WTC11 (cell line): ENCODE results near the gene PDCD1. TPM values are rescaled to one million over a fixed set of nuclear protein-coding genes. Genes with fewer than 3 reads are reported as not detected.

Experiments
- ATAC-seq: fragments of 200-7000 bp; cut with Tn5 transposase; 2 replicates; pipeline ENCODE4 v1.10.0; 2021; ENCODE audit warnings: mild to moderate bottlenecking, moderate library complexity
- CTCF ChIA-PET: fragments of 300-600 bp; sonication (Branson Sonifier 250); formaldehyde crosslinking; loops from one replicate; lab custom pipeline; 2021; ENCODE audit warnings: antibody characterized with exemption; lab: Charles Lee
- POLR2A ChIA-PET: fragments of 350-600 bp; sonication (Branson Sonifier 250); formaldehyde crosslinking; loops from one replicate; lab custom pipeline; 2021; ENCODE audit warnings: antibody characterized with exemption; lab: Charles Lee
- DNase-seq: peaks from one replicate; pipeline ENCODE4 v3.0.0; 2021; ENCODE audit warnings: low spot score
- H3K27ac Mint-ChIP-seq: 2 replicates; pipeline ENCODE4 v1.8.0; 2021; ENCODE audit warnings: mixed read lengths
- H3K27me3 Mint-ChIP-seq: 2 replicates; pipeline ENCODE4 v1.8.0; 2021; ENCODE audit warnings: low read depth, mild to moderate bottlenecking, moderate library complexity, mixed read lengths
- H3K36me3 Mint-ChIP-seq: 2 replicates; pipeline ENCODE4 v1.8.0; 2021; ENCODE audit warnings: mixed read lengths
- H3K4me1 Mint-ChIP-seq: 2 replicates; pipeline ENCODE4 v1.8.0; 2022; ENCODE audit warnings: mixed read lengths
- H3K4me3 Mint-ChIP-seq: 2 replicates; pipeline ENCODE4 v1.8.0; 2021; ENCODE audit warnings: mild to moderate bottlenecking, moderate library complexity, mixed read lengths
- H3K9me3 Mint-ChIP-seq: 2 replicates; pipeline ENCODE4 v1.8.0; 2021; ENCODE audit warnings: mixed read lengths
- CDX4 ChIP-seq: fragments of 250-450 bp; sonication (Bioruptor Pico); IDR thresholded peaks from 2 replicates; pipeline ENCODE4 v1.9.0; 2021; ENCODE audit warnings: moderate library complexity, mild to moderate bottlenecking, inconsistent platforms, borderline replicate concordance
- CREB1 ChIP-seq: sonication (generic); formaldehyde crosslinking; IDR thresholded peaks from 2 replicates; pipeline ENCODE4 v1.8.0; 2023; ENCODE audit warnings: mild to moderate bottlenecking, missing genetic modification reagents
- EMX1 ChIP-seq: fragments of 250-450 bp; sonication (Bioruptor Pico); IDR thresholded peaks from 2 replicates; pipeline ENCODE4 v1.8.0; 2021; ENCODE audit warnings: mild to moderate bottlenecking
- FOXK1 ChIP-seq: sonication (generic); formaldehyde crosslinking; IDR thresholded peaks from 2 replicates; pipeline ENCODE4 v1.8.0; 2022; ENCODE audit warnings: mild to moderate bottlenecking, moderate library complexity, missing genetic modification reagents
- GABPB1 ChIP-seq: sonication (generic); formaldehyde crosslinking; IDR thresholded peaks from 2 replicates; pipeline ENCODE4 v1.8.1; 2023; ENCODE audit warnings: mild to moderate bottlenecking, missing genetic modification reagents
- GRHL2 ChIP-seq: fragments of 250-450 bp; sonication (Bioruptor Pico); IDR thresholded peaks from 2 replicates; pipeline ENCODE4 v1.8.0; 2022; ENCODE audit warnings: mild to moderate bottlenecking, moderate library complexity; ENCODE audit not compliant: insufficient replicate concordance, severe bottlenecking
- GTF2I ChIP-seq: fragments of 250-450 bp; sonication (Bioruptor Pico); conservative IDR thresholded peaks from 2 replicates; pipeline ENCODE4 v1.4.0; 2021; ENCODE audit warnings: mild to moderate bottlenecking
- NFATC4 ChIP-seq: fragments of 250-450 bp; sonication (Bioruptor Pico); IDR thresholded peaks from 2 replicates; pipeline ENCODE4 v1.9.0; 2021; ENCODE audit warnings: mild to moderate bottlenecking
- NFE2L1 ChIP-seq: sonication (generic); formaldehyde crosslinking; IDR thresholded peaks from 2 replicates; pipeline ENCODE4 v1.8.1; 2023; ENCODE audit warnings: missing genetic modification reagents
- NR3C1 ChIP-seq: sonication (generic); formaldehyde crosslinking; conservative IDR thresholded peaks from 2 replicates; pipeline ENCODE4 v1.8.1; 2023; ENCODE audit warnings: low read depth, mild to moderate bottlenecking, missing genetic modification reagents
- PRRX2 ChIP-seq: fragments of 250-450 bp; sonication (Bioruptor Pico); IDR thresholded peaks from 2 replicates; pipeline ENCODE4 v1.8.0; 2021; ENCODE audit warnings: mild to moderate bottlenecking
- ZNF219 ChIP-seq: sonication (generic); formaldehyde crosslinking; IDR thresholded peaks from 2 replicates; pipeline ENCODE4 v1.8.0; 2023; ENCODE audit warnings: missing genetic modification reagents, mild to moderate bottlenecking, borderline replicate concordance
- ZNF396 ChIP-seq: fragments of 250-450 bp; sonication (Bioruptor Pico); IDR thresholded peaks from 2 replicates; pipeline ENCODE4 v1.8.0; 2021; ENCODE audit warnings: mild to moderate bottlenecking, moderate library complexity, borderline replicate concordance
- ZNF423 ChIP-seq: fragments of 250-450 bp; sonication (Bioruptor Pico); IDR thresholded peaks from 2 replicates; pipeline ENCODE4 v2.1.2; 2022; ENCODE audit warnings: mild to moderate bottlenecking, moderate library complexity
- total RNA-seq: library from RNA; stranded (reverse); gene quantifications from 3 replicates; pipeline ENCODE4 v1.2.3, GENCODE V29; 2021
- TF ChIP-seq, protein P1 (sequence below): sonication (generic); formaldehyde crosslinking; IDR thresholded peaks from 2 replicates; pipeline ENCODE4 v1.8.1; 2023; ENCODE audit warnings: mild to moderate bottlenecking, missing genetic modification reagents, borderline replicate concordance
- TF ChIP-seq, protein P2 (sequence below): sonication (generic); formaldehyde crosslinking; IDR thresholded peaks from 2 replicates; pipeline ENCODE4 v1.8.1; 2023; ENCODE audit warnings: mild to moderate bottlenecking, moderate library complexity, missing genetic modification reagents
- TF ChIP-seq, protein P3 (sequence below): sonication (generic); formaldehyde crosslinking; IDR thresholded peaks from 2 replicates; pipeline ENCODE4 v1.8.0; 2023; ENCODE audit warnings: mild to moderate bottlenecking, missing genetic modification reagents
- TF ChIP-seq, protein P4 (sequence below): fragments of 250-450 bp; sonication (Bioruptor Pico); IDR thresholded peaks from 2 replicates; pipeline ENCODE4 v1.9.0; 2021; ENCODE audit warnings: mild to moderate bottlenecking

The PDCD1 gene
- total RNA-seq, 1 experiment from 2014 or later, result 0.52 TPM

- H3K27me3 Mint-ChIP-seq, result no peaks in the 10 kb centered on the region
- H3K4me1 Mint-ChIP-seq, result peaks cover 6% of the 10 kb centered on the region; the same call in 1 of the 2 replicates
- no peak overlapping the region for H3K4me3 Mint-ChIP-seq
- H3K36me3 Mint-ChIP-seq, result no peaks in the 10 kb centered on the region
- no peak for ATAC-seq
- POLR2A ChIA-PET, result no interaction called here
- no peak for DNase-seq
- no peak overlapping the region for H3K27ac Mint-ChIP-seq
- TF ChIP-seq FOXK1, result no peak
- H3K9me3 Mint-ChIP-seq, result no peaks in the 10 kb centered on the region
- CTCF ChIA-PET, result no interaction called here
Measured at GRCh38 chr2:241857041-241857541, 1.6 kb downstream of the PDCD1 start.

- H3K4me1 Mint-ChIP-seq, result 0 out of 2 replicates have a peak, but pooled peaks cover 4% of the 10 kb centered on the region
- H3K27ac Mint-ChIP-seq, result no peak overlapping the region
- TF ChIP-seq NFATC4 (CRISPR knock-in tag), result no peak
- no peak for TF ChIP-seq NR3C1 (CRISPR knock-in tag)
- TF ChIP-seq EMX1 (CRISPR knock-in tag), result no peak
- TF ChIP-seq FOXK1, result no peak
- TF ChIP-seq ZNF423 (CRISPR knock-in tag), result no peak
- no peak for TF ChIP-seq GABPB1 (CRISPR knock-in tag)
- TF ChIP-seq, protein P1, sequence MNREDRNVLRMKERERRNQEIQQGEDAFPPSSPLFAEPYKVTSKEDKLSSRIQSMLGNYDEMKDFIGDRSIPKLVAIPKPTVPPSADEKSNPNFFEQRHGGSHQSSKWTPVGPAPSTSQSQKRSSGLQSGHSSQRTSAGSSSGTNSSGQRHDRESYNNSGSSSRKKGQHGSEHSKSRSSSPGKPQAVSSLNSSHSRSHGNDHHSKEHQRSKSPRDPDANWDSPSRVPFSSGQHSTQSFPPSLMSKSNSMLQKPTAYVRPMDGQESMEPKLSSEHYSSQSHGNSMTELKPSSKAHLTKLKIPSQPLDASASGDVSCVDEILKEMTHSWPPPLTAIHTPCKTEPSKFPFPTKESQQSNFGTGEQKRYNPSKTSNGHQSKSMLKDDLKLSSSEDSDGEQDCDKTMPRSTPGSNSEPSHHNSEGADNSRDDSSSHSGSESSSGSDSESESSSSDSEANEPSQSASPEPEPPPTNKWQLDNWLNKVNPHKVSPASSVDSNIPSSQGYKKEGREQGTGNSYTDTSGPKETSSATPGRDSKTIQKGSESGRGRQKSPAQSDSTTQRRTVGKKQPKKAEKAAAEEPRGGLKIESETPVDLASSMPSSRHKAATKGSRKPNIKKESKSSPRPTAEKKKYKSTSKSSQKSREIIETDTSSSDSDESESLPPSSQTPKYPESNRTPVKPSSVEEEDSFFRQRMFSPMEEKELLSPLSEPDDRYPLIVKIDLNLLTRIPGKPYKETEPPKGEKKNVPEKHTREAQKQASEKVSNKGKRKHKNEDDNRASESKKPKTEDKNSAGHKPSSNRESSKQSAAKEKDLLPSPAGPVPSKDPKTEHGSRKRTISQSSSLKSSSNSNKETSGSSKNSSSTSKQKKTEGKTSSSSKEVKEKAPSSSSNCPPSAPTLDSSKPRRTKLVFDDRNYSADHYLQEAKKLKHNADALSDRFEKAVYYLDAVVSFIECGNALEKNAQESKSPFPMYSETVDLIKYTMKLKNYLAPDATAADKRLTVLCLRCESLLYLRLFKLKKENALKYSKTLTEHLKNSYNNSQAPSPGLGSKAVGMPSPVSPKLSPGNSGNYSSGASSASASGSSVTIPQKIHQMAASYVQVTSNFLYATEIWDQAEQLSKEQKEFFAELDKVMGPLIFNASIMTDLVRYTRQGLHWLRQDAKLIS (CRISPR knock-in tag), result no peak
- DNase-seq (no peak), ATAC-seq (no peak)
- POLR2A ChIA-PET, result no interaction called here
- CTCF ChIA-PET, result no interaction called here
- no peaks in the 10 kb centered on the region for H3K9me3 Mint-ChIP-seq
- H3K27me3 Mint-ChIP-seq, result no peaks in the 10 kb centered on the region
- no peak overlapping the region for H3K4me3 Mint-ChIP-seq
- H3K36me3 Mint-ChIP-seq, result no peaks in the 10 kb centered on the region
Measured at GRCh38 chr2:241855888-241856422, 2.7 kb downstream of the PDCD1 start.

DNA sequence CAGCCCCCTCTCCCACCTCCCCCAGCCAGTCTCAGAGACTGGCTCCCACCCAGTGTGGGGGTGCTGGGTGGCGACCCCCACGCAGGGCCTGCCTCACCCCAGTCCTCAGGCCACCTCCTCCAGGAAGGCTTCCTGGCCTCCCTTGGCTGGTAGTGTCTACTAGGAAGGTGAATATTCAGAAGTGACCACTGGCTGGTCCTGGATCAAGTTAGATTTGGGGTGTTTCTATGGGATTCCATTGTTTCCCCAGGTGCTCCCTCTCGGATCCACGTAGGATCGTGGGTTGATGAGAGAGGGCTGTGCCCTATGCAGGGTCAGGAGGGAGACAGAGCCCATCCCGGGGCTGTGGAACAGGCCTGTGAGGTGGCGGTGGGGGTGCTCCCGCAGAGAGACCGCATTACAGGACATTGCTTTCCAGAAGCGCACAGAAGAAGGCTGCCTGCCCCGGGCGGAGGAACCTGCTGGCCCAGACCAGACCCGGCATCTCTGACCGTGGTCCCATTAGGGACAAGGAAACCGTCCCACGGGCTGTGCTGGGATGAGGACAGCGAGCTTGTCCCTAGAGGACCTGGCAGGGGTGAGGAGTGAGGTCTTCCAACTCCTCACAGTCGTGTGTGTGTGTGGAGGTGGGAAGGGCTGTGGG, 3.3 kb downstream of the PDCD1 start:
- Mint-ChIP-seq H3K4me3 (no peak overlapping the region), H3K27me3 (no peaks in the 10 kb centered on the region), H3K9me3 (no peaks in the 10 kb centered on the region), H3K4me1 (0 out of 2 replicates have a peak, but pooled peaks cover 4% of the 10 kb centered on the region), H3K36me3 (no peaks in the 10 kb centered on the region), H3K27ac (no peak overlapping the region)
- DNase-seq (peak; percentile 16), ATAC-seq (no peak)
- CTCF ChIA-PET, result no interaction called here
- POLR2A ChIA-PET, result no interaction called here
- TF ChIP-seq ZNF219 (no peak), GRHL2 (CRISPR knock-in tag) (no peak), ZNF396 (no peak), GTF2I (CRISPR knock-in tag) (no peak), ZNF423 (CRISPR knock-in tag) (no peak), NFE2L1 (CRISPR knock-in tag) (no peak), CDX4 (CRISPR knock-in tag) (no peak), PRRX2 (CRISPR knock-in tag) (no peak), CREB1 (CRISPR knock-in tag) (no peak)
- TF ChIP-seq, protein P2, sequence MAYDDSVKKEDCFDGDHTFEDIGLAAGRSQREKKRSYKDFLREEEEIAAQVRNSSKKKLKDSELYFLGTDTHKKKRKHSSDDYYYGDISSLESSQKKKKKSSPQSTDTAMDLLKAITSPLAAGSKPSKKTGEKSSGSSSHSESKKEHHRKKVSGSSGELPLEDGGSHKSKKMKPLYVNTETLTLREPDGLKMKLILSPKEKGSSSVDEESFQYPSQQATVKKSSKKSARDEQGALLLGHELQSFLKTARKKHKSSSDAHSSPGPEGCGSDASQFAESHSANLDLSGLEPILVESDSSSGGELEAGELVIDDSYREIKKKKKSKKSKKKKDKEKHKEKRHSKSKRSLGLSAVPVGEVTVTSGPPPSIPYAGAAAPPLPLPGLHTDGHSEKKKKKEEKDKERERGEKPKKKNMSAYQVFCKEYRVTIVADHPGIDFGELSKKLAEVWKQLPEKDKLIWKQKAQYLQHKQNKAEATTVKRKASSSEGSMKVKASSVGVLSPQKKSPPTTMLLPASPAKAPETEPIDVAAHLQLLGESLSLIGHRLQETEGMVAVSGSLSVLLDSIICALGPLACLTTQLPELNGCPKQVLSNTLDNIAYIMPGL (CRISPR knock-in tag), result no peak
- TF ChIP-seq, protein P3, sequence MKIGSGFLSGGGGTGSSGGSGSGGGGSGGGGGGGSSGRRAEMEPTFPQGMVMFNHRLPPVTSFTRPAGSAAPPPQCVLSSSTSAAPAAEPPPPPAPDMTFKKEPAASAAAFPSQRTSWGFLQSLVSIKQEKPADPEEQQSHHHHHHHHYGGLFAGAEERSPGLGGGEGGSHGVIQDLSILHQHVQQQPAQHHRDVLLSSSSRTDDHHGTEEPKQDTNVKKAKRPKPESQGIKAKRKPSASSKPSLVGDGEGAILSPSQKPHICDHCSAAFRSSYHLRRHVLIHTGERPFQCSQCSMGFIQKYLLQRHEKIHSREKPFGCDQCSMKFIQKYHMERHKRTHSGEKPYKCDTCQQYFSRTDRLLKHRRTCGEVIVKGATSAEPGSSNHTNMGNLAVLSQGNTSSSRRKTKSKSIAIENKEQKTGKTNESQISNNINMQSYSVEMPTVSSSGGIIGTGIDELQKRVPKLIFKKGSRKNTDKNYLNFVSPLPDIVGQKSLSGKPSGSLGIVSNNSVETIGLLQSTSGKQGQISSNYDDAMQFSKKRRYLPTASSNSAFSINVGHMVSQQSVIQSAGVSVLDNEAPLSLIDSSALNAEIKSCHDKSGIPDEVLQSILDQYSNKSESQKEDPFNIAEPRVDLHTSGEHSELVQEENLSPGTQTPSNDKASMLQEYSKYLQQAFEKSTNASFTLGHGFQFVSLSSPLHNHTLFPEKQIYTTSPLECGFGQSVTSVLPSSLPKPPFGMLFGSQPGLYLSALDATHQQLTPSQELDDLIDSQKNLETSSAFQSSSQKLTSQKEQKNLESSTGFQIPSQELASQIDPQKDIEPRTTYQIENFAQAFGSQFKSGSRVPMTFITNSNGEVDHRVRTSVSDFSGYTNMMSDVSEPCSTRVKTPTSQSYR (CRISPR knock-in tag), result no peak
- TF ChIP-seq, protein P4, sequence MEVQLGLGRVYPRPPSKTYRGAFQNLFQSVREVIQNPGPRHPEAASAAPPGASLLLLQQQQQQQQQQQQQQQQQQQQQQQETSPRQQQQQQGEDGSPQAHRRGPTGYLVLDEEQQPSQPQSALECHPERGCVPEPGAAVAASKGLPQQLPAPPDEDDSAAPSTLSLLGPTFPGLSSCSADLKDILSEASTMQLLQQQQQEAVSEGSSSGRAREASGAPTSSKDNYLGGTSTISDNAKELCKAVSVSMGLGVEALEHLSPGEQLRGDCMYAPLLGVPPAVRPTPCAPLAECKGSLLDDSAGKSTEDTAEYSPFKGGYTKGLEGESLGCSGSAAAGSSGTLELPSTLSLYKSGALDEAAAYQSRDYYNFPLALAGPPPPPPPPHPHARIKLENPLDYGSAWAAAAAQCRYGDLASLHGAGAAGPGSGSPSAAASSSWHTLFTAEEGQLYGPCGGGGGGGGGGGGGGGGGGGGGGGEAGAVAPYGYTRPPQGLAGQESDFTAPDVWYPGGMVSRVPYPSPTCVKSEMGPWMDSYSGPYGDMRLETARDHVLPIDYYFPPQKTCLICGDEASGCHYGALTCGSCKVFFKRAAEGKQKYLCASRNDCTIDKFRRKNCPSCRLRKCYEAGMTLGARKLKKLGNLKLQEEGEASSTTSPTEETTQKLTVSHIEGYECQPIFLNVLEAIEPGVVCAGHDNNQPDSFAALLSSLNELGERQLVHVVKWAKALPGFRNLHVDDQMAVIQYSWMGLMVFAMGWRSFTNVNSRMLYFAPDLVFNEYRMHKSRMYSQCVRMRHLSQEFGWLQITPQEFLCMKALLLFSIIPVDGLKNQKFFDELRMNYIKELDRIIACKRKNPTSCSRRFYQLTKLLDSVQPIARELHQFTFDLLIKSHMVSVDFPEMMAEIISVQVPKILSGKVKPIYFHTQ (CRISPR knock-in tag), result no peak
